HG03175 (cell line): ENCODE results near the gene TMPRSS6.

ENCODE experiments used
- ATAC-seq: cut with Tn5 transposase; IDR thresholded peaks from one replicate; pipeline ENCODE4 v1.9.1; 2021; ENCODE audit warnings: mild to moderate bottlenecking, moderate library complexity; ENCODE audit not compliant: unreplicated experiment

TMPRSS6 gene

DNA sequence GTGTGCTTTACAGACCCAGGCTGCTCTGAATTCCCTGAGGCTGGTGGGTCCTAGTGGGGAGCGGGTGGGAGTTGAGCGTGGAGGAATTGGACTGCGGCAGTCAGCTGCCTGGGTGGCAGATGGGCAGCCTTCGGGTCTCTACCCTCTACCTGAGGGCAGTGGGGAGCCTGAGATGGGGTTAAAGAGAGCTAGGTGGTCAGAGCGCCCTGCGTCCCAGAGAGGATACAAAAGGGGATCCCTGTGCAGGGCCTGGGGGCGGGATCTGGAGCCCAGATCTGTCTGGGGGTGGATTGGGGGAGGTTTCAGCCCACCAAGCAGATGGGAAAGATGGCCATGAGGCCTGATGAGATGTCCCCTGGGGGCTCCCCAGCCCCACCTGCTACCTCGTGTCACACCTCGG, 39.8 kb downstream of the TMPRSS6 start:
- ATAC-seq = no peak

GRCh38 chr22:37069319-37069718, 40.2 kb downstream of the TMPRSS6 start:
- no peak for ATAC-seq

DNA sequence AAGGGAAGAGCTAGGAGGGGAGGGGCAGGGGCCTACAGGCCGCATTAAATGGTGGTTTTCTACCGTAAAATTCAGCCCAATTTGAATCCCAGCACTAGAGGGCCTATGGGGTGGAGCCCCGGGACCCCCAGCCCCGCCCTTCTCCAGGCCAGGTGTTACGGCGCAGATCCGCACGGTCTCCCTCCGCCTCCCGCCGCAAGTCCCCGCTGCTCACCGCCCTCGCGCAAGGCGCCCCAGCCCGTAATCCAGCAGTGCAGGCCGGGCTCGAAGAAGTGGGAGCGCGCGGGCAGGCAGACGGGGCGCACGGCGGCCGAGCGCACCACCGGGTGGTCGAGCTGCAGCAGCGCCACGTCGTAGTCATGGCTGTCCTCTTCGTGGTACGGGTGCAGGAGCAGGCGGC, 40.7 kb downstream of the TMPRSS6 start:
- ATAC-seq = no peak

GRCh38 chr22:37067428-37067827, 42.1 kb downstream of the TMPRSS6 start:
- ATAC-seq = no peak

GRCh38 chr22:37065961-37066360, 43.6 kb downstream of the TMPRSS6 start:
- no peak for ATAC-seq

GRCh38 chr22:37065180-37065579, 44.3 kb downstream of the TMPRSS6 start:
- ATAC-seq = no peak

DNA sequence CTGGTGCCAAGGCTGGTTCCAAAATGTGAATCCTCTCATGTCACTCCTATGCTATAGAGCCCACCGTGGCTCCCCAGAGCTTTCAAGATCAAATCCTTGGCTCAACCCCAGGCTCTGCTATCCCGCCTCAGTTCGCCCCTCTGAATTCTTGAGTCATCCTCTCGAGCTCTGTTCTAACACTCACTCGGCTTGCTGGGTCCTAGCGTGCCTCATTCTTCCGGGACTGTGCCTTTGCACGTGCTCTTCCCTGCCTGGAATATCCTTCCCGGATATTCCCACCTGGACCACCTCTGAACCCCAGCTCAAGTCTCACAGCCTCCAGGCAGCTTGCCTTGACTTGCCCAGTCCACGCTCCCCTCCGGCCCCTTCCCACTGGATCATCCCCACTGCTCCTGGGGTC, 45.0 kb downstream of the TMPRSS6 start:
- no peak for ATAC-seq

DNA sequence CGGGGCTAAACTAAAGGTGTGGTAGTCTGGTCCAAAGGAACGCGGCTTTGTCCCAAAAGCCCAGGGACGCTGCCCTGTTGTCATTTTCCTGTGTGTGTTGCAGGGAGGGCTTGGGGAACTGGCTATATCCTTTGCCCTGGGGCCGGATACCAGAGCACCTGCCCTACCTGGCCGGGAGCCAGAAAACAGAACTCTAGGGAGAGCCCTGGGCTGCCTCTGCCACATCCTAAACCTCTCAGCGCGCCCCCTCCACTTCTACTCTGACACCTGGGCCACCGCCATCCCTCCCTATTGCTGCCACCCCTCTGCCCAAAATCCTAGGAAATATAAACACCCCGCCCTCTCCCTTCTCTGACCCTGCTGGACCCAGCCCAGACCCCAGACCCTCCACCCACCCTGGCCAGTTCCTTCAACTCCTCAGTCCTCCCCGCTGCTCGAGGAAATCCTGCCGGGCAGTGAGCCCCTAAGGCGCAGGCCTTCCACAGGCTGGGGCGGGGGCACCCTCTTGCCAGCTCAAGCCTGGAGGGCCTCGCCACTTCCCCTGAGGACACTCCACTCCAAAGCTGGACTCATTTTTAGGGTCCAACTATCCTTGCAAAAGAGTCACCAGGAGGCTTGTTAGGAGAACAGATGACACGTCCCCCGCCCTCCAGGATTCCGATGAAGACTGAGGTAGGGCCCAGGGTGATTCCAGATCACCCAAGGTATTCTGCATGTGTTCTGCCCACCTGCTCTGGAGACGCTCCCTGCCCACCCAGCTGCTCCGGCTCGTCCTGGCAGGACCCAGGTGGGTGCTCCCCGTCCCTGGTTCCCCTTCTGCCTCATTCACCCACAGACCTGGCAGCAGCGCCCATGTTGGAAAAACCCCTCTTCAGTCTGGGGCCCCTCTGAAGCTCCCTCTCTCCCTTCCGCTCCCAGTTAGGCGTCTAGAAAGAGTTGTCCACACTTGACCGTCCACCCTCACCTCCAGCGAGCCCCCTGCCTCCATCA, 45.8 kb downstream of the TMPRSS6 start:
- ATAC-seq = no peak

GRCh38 chr22:37062702-37063381, 46.7 kb downstream of the TMPRSS6 start:
- ATAC-seq = no peak

GRCh38 chr22:37062376-37062675, 47.2 kb downstream of the TMPRSS6 start:
- no peak for ATAC-seq

DNA sequence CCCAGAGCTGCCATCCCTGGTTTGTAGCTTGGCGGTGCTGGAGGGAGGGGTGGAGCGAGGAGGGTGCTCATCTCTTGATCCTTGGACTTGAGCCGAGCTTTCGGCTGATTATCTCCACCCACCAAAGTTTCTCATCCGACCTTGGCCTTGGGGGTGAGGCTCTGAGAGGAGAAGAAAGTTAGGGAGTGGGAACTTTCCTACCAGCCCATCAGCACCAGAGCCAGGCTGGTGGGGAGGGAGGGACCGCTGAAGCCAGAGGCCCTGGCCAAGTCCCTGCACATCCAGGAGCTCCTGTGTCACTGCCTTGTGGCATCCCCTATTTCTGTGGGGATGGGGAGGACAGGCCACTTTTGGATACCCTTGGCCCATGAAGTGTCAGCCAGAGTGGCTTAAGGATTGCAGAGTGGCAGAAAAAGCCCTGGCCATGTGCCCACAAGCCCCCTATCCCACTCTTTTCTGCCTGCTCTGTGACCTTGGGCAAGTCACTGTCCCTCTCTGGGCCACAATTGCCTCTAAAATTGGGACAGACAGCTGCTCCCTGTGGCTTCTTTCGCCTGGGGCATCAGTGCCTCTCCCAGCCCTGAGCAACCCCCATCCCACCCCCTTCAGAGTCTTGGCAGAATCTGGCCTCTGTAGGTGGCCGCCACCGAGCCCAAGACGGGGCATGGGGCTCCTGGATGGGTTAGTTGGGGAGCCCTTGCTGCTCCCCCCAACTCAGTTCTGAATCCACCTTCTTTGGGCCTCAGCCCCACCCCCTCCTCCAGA, 47.7 kb downstream of the TMPRSS6 start:
- ATAC-seq = no peak

GRCh38 chr22:37060801-37061610, 48.5 kb downstream of the TMPRSS6 start:
- ATAC-seq = no peak

GRCh38 chr22:37059876-37060449, 49.5 kb downstream of the TMPRSS6 start:
- ATAC-seq = no peak

DNA sequence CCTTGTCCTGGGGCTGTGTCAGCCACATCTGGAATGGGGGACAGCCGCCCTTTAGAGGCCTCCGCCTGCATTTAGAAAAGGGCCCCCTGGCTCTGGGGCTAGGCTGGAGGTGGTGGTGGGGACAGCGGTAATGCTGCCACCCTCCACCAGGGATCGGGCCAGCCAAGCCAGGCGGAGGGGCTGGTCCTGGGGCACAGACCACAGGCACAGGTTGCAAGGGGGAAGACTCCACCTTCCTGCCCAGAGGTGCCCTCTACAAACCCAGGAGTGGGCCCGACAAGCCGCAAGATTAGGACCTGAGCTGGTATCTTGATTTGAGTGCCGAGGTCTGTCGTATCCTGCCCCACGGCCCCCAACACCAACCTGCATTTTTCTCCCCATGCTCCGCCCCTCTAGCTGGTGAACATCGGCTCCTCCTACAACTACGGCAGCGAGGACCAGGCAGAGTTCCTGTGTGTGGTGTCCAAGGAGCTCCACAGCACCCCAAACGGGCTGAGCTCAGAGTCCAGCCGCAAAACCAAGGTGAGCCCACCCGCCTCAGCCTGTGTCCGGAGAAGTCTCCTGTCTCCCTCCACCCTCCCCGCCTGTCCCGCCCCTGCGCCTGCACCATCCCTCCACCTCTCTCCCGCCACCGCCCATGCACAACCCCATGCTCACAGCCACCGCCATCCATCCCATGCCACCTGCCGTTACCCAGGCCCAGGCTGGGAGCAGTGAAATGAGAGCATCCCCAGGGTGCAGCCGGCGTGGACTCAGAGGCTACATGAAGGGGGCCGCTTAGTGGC, 50.4 kb downstream of the TMPRSS6 start:
- no peak for ATAC-seq

DNA sequence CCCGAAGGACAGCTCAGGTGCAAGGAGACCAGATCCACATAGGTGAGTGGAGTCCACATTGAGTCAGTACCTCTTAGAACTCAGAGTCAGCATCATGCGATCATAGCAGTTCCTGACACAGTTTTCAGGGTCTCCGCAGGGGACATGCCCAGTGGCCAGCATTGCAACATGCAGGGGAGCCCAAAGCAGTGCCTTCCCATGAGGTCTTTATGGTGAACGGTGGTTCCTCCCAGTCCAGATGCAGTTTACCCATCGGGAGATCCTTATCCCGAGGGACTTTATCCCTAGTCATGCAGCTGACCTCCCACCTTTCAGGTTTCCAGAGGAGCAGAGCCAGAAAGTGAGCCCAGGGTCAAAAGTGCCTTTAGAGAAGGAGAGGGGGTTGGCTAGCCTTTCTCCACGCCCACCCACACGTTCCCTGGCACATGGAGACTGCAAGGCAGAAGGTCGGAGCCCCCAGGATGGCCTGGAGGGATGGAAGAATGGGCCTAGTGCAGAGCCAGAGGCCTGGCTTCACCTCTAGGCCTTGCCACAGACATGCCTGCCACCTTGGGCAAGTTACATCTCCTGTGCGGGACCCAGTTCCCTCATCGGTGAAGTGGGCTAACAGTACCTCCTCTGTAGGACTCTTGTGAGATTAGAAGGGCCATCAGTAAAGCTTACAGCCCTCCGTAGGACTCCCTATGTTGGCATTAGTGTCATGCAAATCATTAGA, 51.6 kb downstream of the TMPRSS6 start:
- no peak for ATAC-seq

- no peak for ATAC-seq
Observed at GRCh38 chr22:37057226-37057625, 52.3 kb downstream of the TMPRSS6 start.

- ATAC-seq = no peak
Observed at GRCh38 chr22:37056246-37056645, 53.3 kb downstream of the TMPRSS6 start.

GRCh38 chr22:37054600-37055365, 54.7 kb downstream of the TMPRSS6 start:
- no peak for ATAC-seq
